ENCODE results near the gene PNPT1.
"Not testable (repeated sequence)": the region's sequence is repeated elsewhere in the genome, so short reads cannot be mapped to it uniquely, and the experiment has no call there.

Gene PNPT1

GRCh38 chr2:55601849-55602248 is 91.8 kb downstream of the PNPT1 start:
- in situ Hi-C loops (cut with MboI; ENCODE audit: low sequenced_read_pairs, unreplicated experiment) = no loop called here

GRCh38 chr2:55598056-55598795 is 95.4 kb downstream of the PNPT1 start:
- TF ChIP-seq CTCF (IDR thresholded peaks at IDR 0.05; ENCODE audit: borderline replicate concordance, control extremely low read depth, extremely low read depth, insufficient read depth, missing control alignments) = no peak
- DNase-seq (ENCODE audit: low spot score) = no peak
- in situ Hi-C loops (cut with MboI; ENCODE audit: low sequenced_read_pairs, unreplicated experiment) = no loop called here

More at GRCh38 chr2:55601849-55602248, 91.8 kb downstream of the PNPT1 start:
- DNase-seq (ENCODE audit: low spot score) = no peak
- no peak for TF ChIP-seq CTCF (IDR thresholded peaks at IDR 0.05; ENCODE audit: borderline replicate concordance, control extremely low read depth, extremely low read depth, insufficient read depth, missing control alignments)

- in situ Hi-C loops (cut with MboI; ENCODE audit: low sequenced_read_pairs, unreplicated experiment); DNase-seq (ENCODE audit: low spot score): not testable (repeated sequence)
Observed at GRCh38 chr2:55596795-55597194, 96.8 kb downstream of the PNPT1 start.

GRCh38 chr2:55595536-55595935 is 98.1 kb downstream of the PNPT1 start:
- TF ChIP-seq CTCF (IDR thresholded peaks at IDR 0.05; ENCODE audit: borderline replicate concordance, control extremely low read depth, extremely low read depth, insufficient read depth, missing control alignments) = no peak
- in situ Hi-C loops (cut with MboI; ENCODE audit: low sequenced_read_pairs, unreplicated experiment) = no loop called here
- no peak for DNase-seq (ENCODE audit: low spot score)

- no peak for DNase-seq (ENCODE audit: low spot score)
- in situ Hi-C loops (cut with MboI; ENCODE audit: low sequenced_read_pairs, unreplicated experiment) = no loop called here
- no peak for TF ChIP-seq CTCF (IDR thresholded peaks at IDR 0.05; ENCODE audit: borderline replicate concordance, control extremely low read depth, extremely low read depth, insufficient read depth, missing control alignments)
Observed at GRCh38 chr2:55592130-55592529, 101.5 kb downstream of the PNPT1 start.

GRCh38 chr2:55590810-55591440 is 102.7 kb downstream of the PNPT1 start:
- in situ Hi-C loops (cut with MboI; ENCODE audit: low sequenced_read_pairs, unreplicated experiment) = no loop called here
- no peak for TF ChIP-seq CTCF (IDR thresholded peaks at IDR 0.05; ENCODE audit: borderline replicate concordance, control extremely low read depth, extremely low read depth, insufficient read depth, missing control alignments)
- peak; percentile 53 for DNase-seq (ENCODE audit: low spot score)

- in situ Hi-C loops (cut with MboI; ENCODE audit: low sequenced_read_pairs, unreplicated experiment) = no loop called here
- no peak for DNase-seq (ENCODE audit: low spot score)
- TF ChIP-seq CTCF (IDR thresholded peaks at IDR 0.05; ENCODE audit: borderline replicate concordance, control extremely low read depth, extremely low read depth, insufficient read depth, missing control alignments) = no peak
Observed at GRCh38 chr2:55585451-55586080, 108.1 kb downstream of the PNPT1 start.
